ENCODE measurements around the gene MEP1A. TPM values are rescaled to one million over a fixed set of nuclear protein-coding genes. Genes with fewer than 3 reads are reported as not detected.
A peak's percentile ranks its signal among the peaks of the same experiment; 100 is the strongest.

Gene MEP1A
- total and polyA plus RNA-seq, 2 of the 13 experiments (the other 11 are each of a cell fraction or from before 2014, with no cell fraction given) = 0.24 to 0.83 TPM

DNA sequence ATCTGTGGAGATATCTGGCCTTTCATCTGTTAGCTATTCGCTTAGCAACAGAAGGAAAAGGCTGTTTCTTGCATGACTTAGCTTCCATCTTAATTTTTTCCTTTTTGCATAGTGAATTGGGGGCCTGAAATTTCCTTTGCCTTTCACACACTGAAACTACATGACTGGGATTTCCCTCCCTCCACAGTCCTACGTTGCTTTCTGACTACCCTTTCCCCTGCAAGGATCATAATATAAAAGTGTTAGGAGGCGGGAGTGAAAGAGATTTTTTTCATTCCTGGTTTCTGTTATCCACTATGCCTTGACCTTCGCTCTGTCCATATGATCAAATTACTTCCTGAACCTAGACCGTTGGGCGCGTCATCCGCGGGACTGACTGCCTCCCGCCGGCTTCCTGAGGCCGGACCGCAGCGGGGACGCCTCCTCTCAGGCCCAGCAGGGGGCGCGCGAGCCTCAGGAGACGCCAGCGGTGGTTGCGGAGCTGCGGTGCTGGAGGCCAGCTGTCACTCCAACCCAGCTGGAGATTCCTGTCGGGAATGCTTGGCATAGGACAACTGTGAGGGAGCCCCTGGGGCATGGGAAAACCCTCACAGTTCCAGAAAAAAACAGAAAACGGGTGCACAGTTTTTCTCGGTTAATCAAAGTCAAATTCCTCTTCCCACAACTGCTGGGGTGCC is 55.6 kb downstream of the MEP1A start (continued):
- TF ChIP-seq, protein P1, sequence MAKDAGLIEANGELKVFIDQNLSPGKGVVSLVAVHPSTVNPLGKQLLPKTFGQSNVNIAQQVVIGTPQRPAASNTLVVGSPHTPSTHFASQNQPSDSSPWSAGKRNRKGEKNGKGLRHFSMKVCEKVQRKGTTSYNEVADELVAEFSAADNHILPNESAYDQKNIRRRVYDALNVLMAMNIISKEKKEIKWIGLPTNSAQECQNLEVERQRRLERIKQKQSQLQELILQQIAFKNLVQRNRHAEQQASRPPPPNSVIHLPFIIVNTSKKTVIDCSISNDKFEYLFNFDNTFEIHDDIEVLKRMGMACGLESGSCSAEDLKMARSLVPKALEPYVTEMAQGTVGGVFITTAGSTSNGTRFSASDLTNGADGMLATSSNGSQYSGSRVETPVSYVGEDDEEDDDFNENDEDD (CRISPR knock-in tag; IDR thresholded peaks at IDR 0.05; ENCODE audit: borderline replicate concordance) = peak; percentile 57; the same call in 1 of the 2 replicates
- TF ChIP-seq, protein P2, sequence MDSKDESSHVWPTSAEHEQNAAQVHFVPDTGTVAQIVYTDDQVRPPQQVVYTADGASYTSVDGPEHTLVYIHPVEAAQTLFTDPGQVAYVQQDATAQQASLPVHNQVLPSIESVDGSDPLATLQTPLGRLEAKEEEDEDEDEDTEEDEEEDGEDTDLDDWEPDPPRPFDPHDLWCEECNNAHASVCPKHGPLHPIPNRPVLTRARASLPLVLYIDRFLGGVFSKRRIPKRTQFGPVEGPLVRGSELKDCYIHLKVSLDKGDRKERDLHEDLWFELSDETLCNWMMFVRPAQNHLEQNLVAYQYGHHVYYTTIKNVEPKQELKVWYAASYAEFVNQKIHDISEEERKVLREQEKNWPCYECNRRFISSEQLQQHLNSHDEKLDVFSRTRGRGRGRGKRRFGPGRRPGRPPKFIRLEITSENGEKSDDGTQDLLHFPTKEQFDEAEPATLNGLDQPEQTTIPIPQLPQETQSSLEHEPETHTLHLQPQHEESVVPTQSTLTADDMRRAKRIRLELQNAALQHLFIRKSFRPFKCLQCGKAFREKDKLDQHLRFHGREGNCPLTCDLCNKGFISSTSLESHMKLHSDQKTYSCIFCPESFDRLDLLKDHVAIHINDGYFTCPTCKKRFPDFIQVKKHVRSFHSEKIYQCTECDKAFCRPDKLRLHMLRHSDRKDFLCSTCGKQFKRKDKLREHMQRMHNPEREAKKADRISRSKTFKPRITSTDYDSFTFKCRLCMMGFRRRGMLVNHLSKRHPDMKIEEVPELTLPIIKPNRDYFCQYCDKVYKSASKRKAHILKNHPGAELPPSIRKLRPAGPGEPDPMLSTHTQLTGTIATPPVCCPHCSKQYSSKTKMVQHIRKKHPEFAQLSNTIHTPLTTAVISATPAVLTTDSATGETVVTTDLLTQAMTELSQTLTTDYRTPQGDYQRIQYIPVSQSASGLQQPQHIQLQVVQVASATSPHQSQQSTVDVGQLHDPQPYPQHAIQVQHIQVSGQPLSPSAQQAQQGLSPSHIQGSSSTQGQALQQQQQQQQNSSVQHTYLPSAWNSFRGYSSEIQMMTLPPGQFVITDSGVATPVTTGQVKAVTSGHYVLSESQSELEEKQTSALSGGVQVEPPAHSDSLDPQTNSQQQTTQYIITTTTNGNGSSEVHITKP (CRISPR knock-in tag; IDR thresholded peaks at IDR 0.05; ENCODE audit: low read depth) = no peak
- TF ChIP-seq ZNF816 (CRISPR knock-in tag; IDR thresholded peaks at IDR 0.05; ENCODE audit: borderline replicate concordance) (no peak), NR1H2 (CRISPR knock-in tag; IDR thresholded peaks at IDR 0.05; ENCODE audit: borderline replicate concordance, low read depth) (no peak), ZNF329 (CRISPR knock-in tag; IDR thresholded peaks at IDR 0.05; ENCODE audit: low read depth) (no peak), GTF2F1 (IDR thresholded peaks at IDR 0.05; ENCODE audit: low read length) (no peak), ZMYM4 (CRISPR knock-in tag; IDR thresholded peaks at IDR 0.05) (peak; percentile 85), ZNF460 (CRISPR knock-in tag; IDR thresholded peaks at IDR 0.05; ENCODE audit: borderline replicate concordance) (no peak), STAT5B (CRISPR knock-in tag; IDR thresholded peaks at IDR 0.05) (no peak), MBNL3 (CRISPR knock-in tag; conservative IDR thresholded peaks at IDR 0.05) (no peak), ZNF235 (CRISPR knock-in tag; IDR thresholded peaks at IDR 0.05; ENCODE audit: borderline replicate concordance) (no peak), JARID2 (CRISPR knock-in tag; IDR thresholded peaks at IDR 0.05; ENCODE audit: insufficient replicate concordance) (peak; percentile 38), SPEN (CRISPR knock-in tag; IDR thresholded peaks at IDR 0.05; ENCODE audit: low read depth) (peak; percentile 73), HNRNPLL (IDR thresholded peaks at IDR 0.05; ENCODE audit: low read depth, low read length, poor library complexity, severe bottlenecking) (peak; percentile 85), ZBTB8A (CRISPR knock-in tag; IDR thresholded peaks at IDR 0.05; ENCODE audit: borderline replicate concordance, low read depth) (no peak), ZNF451 (CRISPR knock-in tag; IDR thresholded peaks at IDR 0.05) (no peak), ZNF30 (CRISPR knock-in tag; IDR thresholded peaks at IDR 0.05) (no peak)
- TF ChIP-seq, protein P3, sequence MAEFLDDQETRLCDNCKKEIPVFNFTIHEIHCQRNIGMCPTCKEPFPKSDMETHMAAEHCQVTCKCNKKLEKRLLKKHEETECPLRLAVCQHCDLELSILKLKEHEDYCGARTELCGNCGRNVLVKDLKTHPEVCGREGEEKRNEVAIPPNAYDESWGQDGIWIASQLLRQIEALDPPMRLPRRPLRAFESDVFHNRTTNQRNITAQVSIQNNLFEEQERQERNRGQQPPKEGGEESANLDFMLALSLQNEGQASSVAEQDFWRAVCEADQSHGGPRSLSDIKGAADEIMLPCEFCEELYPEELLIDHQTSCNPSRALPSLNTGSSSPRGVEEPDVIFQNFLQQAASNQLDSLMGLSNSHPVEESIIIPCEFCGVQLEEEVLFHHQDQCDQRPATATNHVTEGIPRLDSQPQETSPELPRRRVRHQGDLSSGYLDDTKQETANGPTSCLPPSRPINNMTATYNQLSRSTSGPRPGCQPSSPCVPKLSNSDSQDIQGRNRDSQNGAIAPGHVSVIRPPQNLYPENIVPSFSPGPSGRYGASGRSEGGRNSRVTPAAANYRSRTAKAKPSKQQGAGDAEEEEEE (CRISPR knock-in tag; IDR thresholded peaks at IDR 0.05; ENCODE audit: borderline replicate concordance) = no peak; the same call in 1 of the 2 replicates
- TF ChIP-seq, protein P4, sequence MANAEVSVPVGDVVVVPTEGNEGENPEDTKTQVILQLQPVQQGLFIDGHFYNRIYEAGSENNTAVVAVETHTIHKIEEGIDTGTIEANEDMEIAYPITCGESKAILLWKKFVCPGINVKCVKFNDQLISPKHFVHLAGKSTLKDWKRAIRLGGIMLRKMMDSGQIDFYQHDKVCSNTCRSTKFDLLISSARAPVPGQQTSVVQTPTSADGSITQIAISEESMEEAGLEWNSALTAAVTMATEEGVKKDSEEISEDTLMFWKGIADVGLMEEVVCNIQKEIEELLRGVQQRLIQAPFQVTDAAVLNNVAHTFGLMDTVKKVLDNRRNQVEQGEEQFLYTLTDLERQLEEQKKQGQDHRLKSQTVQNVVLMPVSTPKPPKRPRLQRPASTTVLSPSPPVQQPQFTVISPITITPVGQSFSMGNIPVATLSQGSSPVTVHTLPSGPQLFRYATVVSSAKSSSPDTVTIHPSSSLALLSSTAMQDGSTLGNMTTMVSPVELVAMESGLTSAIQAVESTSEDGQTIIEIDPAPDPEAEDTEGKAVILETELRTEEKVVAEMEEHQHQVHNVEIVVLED (CRISPR knock-in tag; IDR thresholded peaks at IDR 0.05; ENCODE audit: borderline replicate concordance) = peak; percentile 53; the same call in 1 of the 2 replicates
- TF ChIP-seq, protein P5, sequence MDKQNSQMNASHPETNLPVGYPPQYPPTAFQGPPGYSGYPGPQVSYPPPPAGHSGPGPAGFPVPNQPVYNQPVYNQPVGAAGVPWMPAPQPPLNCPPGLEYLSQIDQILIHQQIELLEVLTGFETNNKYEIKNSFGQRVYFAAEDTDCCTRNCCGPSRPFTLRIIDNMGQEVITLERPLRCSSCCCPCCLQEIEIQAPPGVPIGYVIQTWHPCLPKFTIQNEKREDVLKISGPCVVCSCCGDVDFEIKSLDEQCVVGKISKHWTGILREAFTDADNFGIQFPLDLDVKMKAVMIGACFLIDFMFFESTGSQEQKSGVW (CRISPR knock-in tag; IDR thresholded peaks at IDR 0.05; ENCODE audit: borderline replicate concordance) = no peak

Measured in HepG2 (cell line).